OCI-LY1 (cell line): ENCODE results near the gene TERF2IP.

Experiments used
- H2AFZ ChIP-seq: fragments of 200-600 bp; sonication (generic), shearing (Covaris generic); 2 replicates; pipeline ENCODE4 v1.6.0; 2014; ENCODE audit warnings: antibody characterized with exemption, mild to moderate bottlenecking, low read length
- H3F3A ChIP-seq: fragments of 200-600 bp; sonication (generic), shearing (Covaris generic); 2 replicates; pipeline ENCODE4 v1.6.0; 2014; ENCODE audit warnings: mild to moderate bottlenecking, antibody characterized with exemption, low read length, moderate library complexity; ENCODE audit not compliant: insufficient read depth
- H3K27ac ChIP-seq: fragments of 200-600 bp; sonication (generic); 2 replicates; pipeline ENCODE4 v1.5.1; 2014; ENCODE audit warnings: low read length, mixed run types, mild to moderate bottlenecking, low read depth; ENCODE audit not compliant: poor library complexity, severe bottlenecking
- H3K27me3 ChIP-seq: fragments of 200-600 bp; sonication (generic); 2 replicates; pipeline ENCODE4 v1.6.0; 2014; ENCODE audit warnings: antibody characterized with exemption, mild to moderate bottlenecking, low read length, moderate library complexity; ENCODE audit not compliant: insufficient read depth
- H3K36me3 ChIP-seq: fragments of 200-600 bp; sonication (generic); 2 replicates; pipeline ENCODE4 v1.6.1; 2014; ENCODE audit warnings: mild to moderate bottlenecking, antibody characterized with exemption, low read length, moderate library complexity, mixed read lengths; ENCODE audit not compliant: insufficient read depth
- H3K4me1 ChIP-seq: fragments of 200-600 bp; sonication (generic); 2 replicates; pipeline ENCODE4 v1.5.1; 2014; ENCODE audit warnings: mild to moderate bottlenecking, low read length, moderate library complexity; ENCODE audit not compliant: insufficient read depth, severe bottlenecking
- H3K4me2 ChIP-seq: fragments of 200-600 bp; sonication (generic), shearing (Covaris generic); 2 replicates; pipeline ENCODE4 v1.6.1; 2014; ENCODE audit warnings: low read length
- H3K4me3 ChIP-seq: fragments of 200-600 bp; sonication (generic); 2 replicates; pipeline ENCODE4 v1.5.1; 2014; ENCODE audit warnings: low read length, low read depth, mild to moderate bottlenecking, mixed read lengths; ENCODE audit not compliant: poor library complexity, severe bottlenecking
- H3K79me2 ChIP-seq: fragments of 200-600 bp; shearing (Covaris generic); 2 replicates; pipeline ENCODE4 v1.6.1; 2016; ENCODE audit warnings: mixed run types, low read length, mixed read lengths; ENCODE audit not compliant: insufficient read depth
- H3K9ac ChIP-seq: fragments of 200-600 bp; sonication (generic), shearing (Covaris generic); 2 replicates; pipeline ENCODE4 v1.6.1; 2014; ENCODE audit warnings: mild to moderate bottlenecking, low read length, mixed read lengths
- H3K9me2 ChIP-seq: fragments of 200-600 bp; sonication (generic), shearing (Covaris generic); 2 replicates; pipeline ENCODE4 v1.6.1; 2014; ENCODE audit warnings: low read depth, mild to moderate bottlenecking, low read length, mixed read lengths
- H3K9me3 ChIP-seq: fragments of 200-600 bp; shearing (Covaris generic); 2 replicates; pipeline ENCODE4 v1.6.1; 2014; ENCODE audit warnings: low read length, mixed read lengths
- H4K20me1 ChIP-seq: fragments of 200-600 bp; sonication (generic), shearing (Covaris generic); 2 replicates; pipeline ENCODE4 v1.6.0; 2016; ENCODE audit warnings: mild to moderate bottlenecking, low read length; ENCODE audit not compliant: insufficient read depth
- CTCF ChIP-seq: fragments of 200-600 bp; sonication (generic), shearing (Covaris generic); IDR thresholded peaks from 2 replicates; pipeline ENCODE4 v1.5.1; 2017; ENCODE audit warnings: mild to moderate bottlenecking, antibody characterized with exemption, low read length, moderate library complexity, mixed read lengths
- EZH2 ChIP-seq: fragments of 200-600 bp; sonication (generic), shearing (Covaris generic); IDR thresholded peaks from 2 replicates; pipeline ENCODE4 v1.8.0; 2017; ENCODE audit warnings: borderline replicate concordance, mixed run types, mild to moderate bottlenecking, antibody characterized with exemption, low read length, moderate library complexity, mixed read lengths

TERF2IP gene

GRCh38 chr16:75702242-75702641 lies 54.7 kb downstream of the TERF2IP start:
- no peaks in the 10 kb centered on the region for H3K4me1 ChIP-seq
- H3K9ac ChIP-seq = no peak overlapping the region
- H3K79me2 ChIP-seq = no peaks in the 10 kb centered on the region
- H3K36me3 ChIP-seq = no peaks in the 10 kb centered on the region
- H4K20me1 ChIP-seq = no peaks in the 10 kb centered on the region
- no peaks in the 10 kb centered on the region for H3F3A ChIP-seq
- no peaks in the 10 kb centered on the region for H3K27me3 ChIP-seq
- H3K9me3 ChIP-seq = no peaks in the 10 kb centered on the region
- no peak overlapping the region for H3K27ac ChIP-seq
- no peak overlapping the region for H3K4me3 ChIP-seq
- no peak overlapping the region for H3K4me2 ChIP-seq
- no peaks in the 10 kb centered on the region for H3K9me2 ChIP-seq
- TF ChIP-seq CTCF = no peak
- no peak for TF ChIP-seq EZH2
- no peak overlapping the region for H2AFZ ChIP-seq

GRCh38 chr16:75703306-75703705 lies 55.7 kb downstream of the TERF2IP start:
- TF ChIP-seq EZH2 = no peak
- TF ChIP-seq CTCF = no peak
- Histone ChIP-seq H3K4me2 (no peak overlapping the region), H3K9ac (no peak overlapping the region), H3K9me2 (no peaks in the 10 kb centered on the region), H3K27me3 (no peaks in the 10 kb centered on the region), H3K4me3 (no peak overlapping the region), H4K20me1 (no peaks in the 10 kb centered on the region), H3K9me3 (no peaks in the 10 kb centered on the region), H3K36me3 (no peaks in the 10 kb centered on the region), H3K79me2 (no peaks in the 10 kb centered on the region), H3K27ac (no peak overlapping the region), H3K4me1 (no peaks in the 10 kb centered on the region), H2AFZ (no peak overlapping the region), H3F3A (no peaks in the 10 kb centered on the region)
